HFFc6 (cell line): ENCODE data around the gene MAP4K5. TPM values are rescaled to one million over a fixed set of nuclear protein-coding genes. Genes with fewer than 3 reads are reported as not detected.

ENCODE experiments used
- DNase-seq: peaks from one replicate; pipeline ENCODE4 v3.0.0-alpha.2; 2018
- H3K27ac Mint-ChIP-seq: 2 replicates; pipeline ENCODE4 v1.8.0; 2020; ENCODE audit warnings: mild to moderate bottlenecking, mixed read lengths
- H3K27me3 Mint-ChIP-seq: 2 replicates; pipeline ENCODE4 v1.8.0; 2021; ENCODE audit warnings: mild to moderate bottlenecking, moderate library complexity, mixed read lengths; ENCODE audit not compliant: insufficient read depth
- H3K36me3 Mint-ChIP-seq: 2 replicates; pipeline ENCODE4 v1.8.0; 2021; ENCODE audit warnings: low read depth, mixed read lengths
- H3K4me1 Mint-ChIP-seq: 2 replicates; pipeline ENCODE4 v1.8.0; 2020; ENCODE audit warnings: low read depth, mixed read lengths
- H3K4me3 Mint-ChIP-seq: 2 replicates; pipeline ENCODE4 v1.8.0; 2020; ENCODE audit warnings: mild to moderate bottlenecking, moderate library complexity, mixed read lengths
- H3K9me3 Mint-ChIP-seq: 2 replicates; pipeline ENCODE4 v1.8.0; 2020; ENCODE audit warnings: mild to moderate bottlenecking, mixed read lengths
- long read RNA-seq: library from polyadenylated mRNA; unstranded; transcript quantifications from one replicate; pipeline ENCODE4 v2.0.0, GENCODE V29; 2019
- total RNA-seq, 6 experiments: library from RNA; stranded (reverse); fragmentation: NEBNext Ultra II Directional; extraction: Animal tissue kit (Norgen Biotek cat#: 25700); gene quantifications; 2 replicates in 1 of 6; 3 replicates in 5 of 6; pipeline ENCODE4 v1.2.3, GENCODE V29; 2021
- TF ChIP-seq, protein P1 (sequence below): fragments of 200-600 bp; sonication (generic); IDR thresholded peaks from 2 replicates; pipeline ENCODE4 v1.5.0; 2021; ENCODE audit warnings: antibody characterized with exemption, mild to moderate bottlenecking

Gene MAP4K5
- total RNA-seq = 10 to 100 TPM; 61.4 to 74.5 (median 69.7) TPM
- long read RNA-seq, partial matches to known transcripts = 32 of 47 reads
- long read RNA-seq, other reads (novel, unspliced or antisense) = 15 of 47 reads

DNA sequence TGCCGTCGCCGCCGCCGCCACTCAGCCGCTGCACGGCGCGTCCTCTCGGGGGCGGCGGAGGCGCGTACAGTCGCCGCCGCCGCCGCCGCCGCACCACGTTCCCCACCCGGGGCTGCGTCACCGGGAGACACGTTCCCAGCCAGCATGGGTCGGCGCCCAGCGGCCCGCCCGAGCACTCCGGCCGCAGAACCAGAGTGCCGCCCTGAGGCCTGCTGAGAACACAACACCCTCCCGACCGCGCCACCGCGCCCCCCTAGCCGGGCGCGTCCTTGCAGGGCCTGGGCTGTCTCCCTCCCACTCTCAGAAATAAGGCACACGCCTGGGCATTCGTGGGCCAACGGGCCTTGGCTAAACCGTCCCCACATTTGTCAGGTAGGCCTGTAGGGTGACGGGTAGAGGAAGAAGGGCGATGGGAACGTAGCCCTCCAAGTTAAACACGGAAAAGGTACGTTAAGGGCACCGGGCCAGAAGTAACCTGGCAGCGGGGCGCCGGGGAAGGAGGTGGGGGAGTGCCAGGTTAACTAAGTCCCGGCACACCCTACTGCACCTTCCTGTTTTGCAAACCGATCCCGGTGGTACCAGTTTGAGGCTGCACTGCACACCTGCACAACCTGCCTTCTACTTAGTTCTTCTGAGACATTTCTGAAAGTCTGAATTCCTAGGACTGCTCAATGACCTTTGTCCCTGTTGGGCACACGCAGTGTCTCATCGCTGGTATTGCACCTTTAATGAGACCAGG lies at the start of gene MAP4K5:
MAP4K5 (minus strand) TSS at position 68 of the 739 bp plus-strand sequence. CDS start 520 bp downstream, outside the sequence.
- Mint-ChIP-seq H3K27me3 (peaks cover 18% of the 10 kb centered on the region), H3K36me3 (peaks cover 26% of the 10 kb centered on the region; the same call in 1 of the 2 replicates), H3K9me3 (peaks cover 5% of the 10 kb centered on the region; the same call in 1 of the 2 replicates), H3K27ac (peak within 1 kb of the TSS; percentile 88), H3K4me1 (peaks cover 42% of the 10 kb centered on the region), H3K4me3 (peak within 1 kb of the TSS; percentile 87)
- TF ChIP-seq, protein P1, sequence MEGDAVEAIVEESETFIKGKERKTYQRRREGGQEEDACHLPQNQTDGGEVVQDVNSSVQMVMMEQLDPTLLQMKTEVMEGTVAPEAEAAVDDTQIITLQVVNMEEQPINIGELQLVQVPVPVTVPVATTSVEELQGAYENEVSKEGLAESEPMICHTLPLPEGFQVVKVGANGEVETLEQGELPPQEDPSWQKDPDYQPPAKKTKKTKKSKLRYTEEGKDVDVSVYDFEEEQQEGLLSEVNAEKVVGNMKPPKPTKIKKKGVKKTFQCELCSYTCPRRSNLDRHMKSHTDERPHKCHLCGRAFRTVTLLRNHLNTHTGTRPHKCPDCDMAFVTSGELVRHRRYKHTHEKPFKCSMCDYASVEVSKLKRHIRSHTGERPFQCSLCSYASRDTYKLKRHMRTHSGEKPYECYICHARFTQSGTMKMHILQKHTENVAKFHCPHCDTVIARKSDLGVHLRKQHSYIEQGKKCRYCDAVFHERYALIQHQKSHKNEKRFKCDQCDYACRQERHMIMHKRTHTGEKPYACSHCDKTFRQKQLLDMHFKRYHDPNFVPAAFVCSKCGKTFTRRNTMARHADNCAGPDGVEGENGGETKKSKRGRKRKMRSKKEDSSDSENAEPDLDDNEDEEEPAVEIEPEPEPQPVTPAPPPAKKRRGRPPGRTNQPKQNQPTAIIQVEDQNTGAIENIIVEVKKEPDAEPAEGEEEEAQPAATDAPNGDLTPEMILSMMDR = peak; percentile 87
- peak; percentile 86 for DNase-seq

DNA sequence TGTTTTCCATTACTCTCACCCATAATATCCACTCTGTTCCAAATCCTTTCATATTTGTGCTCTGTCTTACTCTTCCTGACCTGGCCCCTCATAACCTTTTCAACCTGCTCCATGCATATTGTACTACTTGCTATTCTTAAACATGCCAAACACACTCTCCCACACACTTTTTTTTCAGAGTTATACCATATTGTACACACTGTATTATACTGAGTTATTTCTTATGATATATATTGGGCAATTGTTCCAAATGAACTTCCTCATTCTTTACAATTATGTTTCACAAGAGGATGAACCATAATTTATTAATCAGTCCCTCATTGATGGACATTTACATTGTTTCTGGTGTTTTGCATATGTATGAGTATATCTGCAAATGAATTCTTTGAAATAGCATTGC lies 46.1 kb upstream of the MAP4K5 start:
- H3K27me3 Mint-ChIP-seq = peaks cover 17% of the 10 kb centered on the region

DNA sequence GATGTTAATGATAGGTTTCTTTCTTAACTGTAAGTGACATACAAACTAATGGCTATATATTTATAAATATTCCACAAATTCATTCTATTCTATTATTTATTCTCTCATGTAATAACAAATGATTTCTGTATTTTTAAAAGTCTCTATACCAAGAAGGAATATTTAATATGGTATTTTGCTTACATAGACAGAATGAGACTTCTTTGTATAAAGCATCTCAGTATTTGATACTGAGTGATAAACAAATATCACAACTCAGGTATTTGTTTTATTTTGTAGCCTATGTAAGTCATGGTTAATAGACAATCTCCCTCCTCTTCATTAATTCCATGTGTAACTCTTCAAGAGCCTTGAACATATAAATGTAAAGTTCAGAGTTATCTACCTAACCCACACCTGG lies 45.6 kb upstream of the MAP4K5 start:
- TF ChIP-seq, protein P1 = no peak
- no peak overlapping the region for H3K27ac Mint-ChIP-seq
- H3K9me3 Mint-ChIP-seq = no peaks in the 10 kb centered on the region
- H3K36me3 Mint-ChIP-seq = no peaks in the 10 kb centered on the region
- no peak overlapping the region for H3K4me3 Mint-ChIP-seq
- peaks cover 17% of the 10 kb centered on the region for H3K27me3 Mint-ChIP-seq
- no peak for DNase-seq
- H3K4me1 Mint-ChIP-seq = no peaks in the 10 kb centered on the region

More for the DNA sequence above, 46.1 kb upstream of the MAP4K5 start:
- no peaks in the 10 kb centered on the region for H3K9me3 Mint-ChIP-seq
- TF ChIP-seq, protein P1 = no peak
- H3K4me3 Mint-ChIP-seq = no peak overlapping the region
- no peak overlapping the region for H3K27ac Mint-ChIP-seq
- no peaks in the 10 kb centered on the region for H3K4me1 Mint-ChIP-seq
- no peaks in the 10 kb centered on the region for H3K36me3 Mint-ChIP-seq
- DNase-seq = no peak

DNA sequence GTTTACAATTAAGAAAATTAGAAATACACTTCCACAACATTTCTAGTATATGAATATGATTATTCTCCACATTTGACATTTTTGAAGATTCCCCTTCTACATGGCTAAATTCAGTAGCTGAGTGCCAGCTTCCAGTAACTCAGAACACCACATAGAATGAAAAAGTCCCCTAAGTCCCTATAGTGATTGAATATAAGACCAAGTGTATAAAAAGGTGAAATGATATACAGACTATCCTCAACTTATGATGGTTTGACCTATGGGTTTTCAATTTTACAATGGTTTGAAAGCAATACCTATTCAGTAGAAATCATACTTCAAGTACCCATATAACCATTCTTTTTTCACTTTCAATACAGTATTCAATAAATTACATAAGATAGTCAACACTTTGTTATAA lies 43.4 kb upstream of the MAP4K5 start:
- H3K27ac Mint-ChIP-seq = no peak overlapping the region
- no peak for DNase-seq
- peaks cover 13% of the 10 kb centered on the region for H3K27me3 Mint-ChIP-seq
- peaks cover 17% of the 10 kb centered on the region for H3K9me3 Mint-ChIP-seq
- TF ChIP-seq, protein P1 = no peak
- no peaks in the 10 kb centered on the region for H3K4me1 Mint-ChIP-seq
- peaks cover 12% of the 10 kb centered on the region; the same call in 1 of the 2 replicates for H3K36me3 Mint-ChIP-seq
- H3K4me3 Mint-ChIP-seq = no peak overlapping the region

DNA sequence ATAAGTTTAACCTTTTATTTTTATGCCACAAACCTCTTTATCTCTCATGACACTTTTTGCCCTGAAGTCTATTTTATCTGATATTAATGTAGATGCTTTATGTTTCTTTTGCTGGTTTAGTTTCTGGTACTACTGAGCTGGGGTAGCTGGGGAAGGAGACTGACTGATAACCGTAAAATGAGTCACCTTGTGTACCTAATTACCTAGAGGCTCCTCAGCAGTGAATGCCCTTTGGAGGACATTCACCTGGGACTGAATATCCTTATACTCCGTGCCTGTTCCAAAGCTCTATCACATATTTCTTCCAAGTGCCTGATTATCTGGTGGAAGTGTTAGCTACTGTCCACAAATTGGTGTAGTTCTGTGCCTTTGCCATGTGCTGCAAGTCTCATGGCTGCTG lies 41.5 kb upstream of the MAP4K5 start:
- H3K4me1 Mint-ChIP-seq = no peaks in the 10 kb centered on the region
- no peak for DNase-seq

More for the DNA sequence above, 41.5 kb upstream of the MAP4K5 start:
- Mint-ChIP-seq H3K9me3 (peaks cover 31% of the 10 kb centered on the region), H3K36me3 (peaks cover 25% of the 10 kb centered on the region), H3K27me3 (peaks cover 19% of the 10 kb centered on the region), H3K27ac (no peak overlapping the region), H3K4me3 (no peak overlapping the region)
- TF ChIP-seq, protein P1 = no peak
